ES-I3 (cell line): ENCODE measurements around the gene GET3.
"Not testable (repeated sequence)": the region's sequence is repeated elsewhere in the genome, so short reads cannot be mapped to it uniquely, and the experiment has no call there.

Source experiments
- H3K36me3 ChIP-seq: 2 replicates; pipeline ENCODE4 v1.6.1; 2013; ENCODE audit warnings: mild to moderate bottlenecking, low read length, control low read depth, moderate library complexity; ENCODE audit not compliant: insufficient read depth
- H3K4me1 ChIP-seq: 2 replicates; pipeline ENCODE4 v1.6.1; 2013; ENCODE audit warnings: mild to moderate bottlenecking, control low read depth, low read length; ENCODE audit not compliant: insufficient read depth
- H3K9ac ChIP-seq: 2 replicates; pipeline ENCODE4 v1.6.1; 2013; ENCODE audit warnings: low read depth, mild to moderate bottlenecking, low read length, moderate library complexity
- H3K9me3 ChIP-seq: 2 replicates; pipeline ENCODE4 v1.6.1; 2013; ENCODE audit warnings: mild to moderate bottlenecking, low read length, moderate library complexity; ENCODE audit not compliant: control insufficient read depth, insufficient read depth

The GET3 gene

DNA sequence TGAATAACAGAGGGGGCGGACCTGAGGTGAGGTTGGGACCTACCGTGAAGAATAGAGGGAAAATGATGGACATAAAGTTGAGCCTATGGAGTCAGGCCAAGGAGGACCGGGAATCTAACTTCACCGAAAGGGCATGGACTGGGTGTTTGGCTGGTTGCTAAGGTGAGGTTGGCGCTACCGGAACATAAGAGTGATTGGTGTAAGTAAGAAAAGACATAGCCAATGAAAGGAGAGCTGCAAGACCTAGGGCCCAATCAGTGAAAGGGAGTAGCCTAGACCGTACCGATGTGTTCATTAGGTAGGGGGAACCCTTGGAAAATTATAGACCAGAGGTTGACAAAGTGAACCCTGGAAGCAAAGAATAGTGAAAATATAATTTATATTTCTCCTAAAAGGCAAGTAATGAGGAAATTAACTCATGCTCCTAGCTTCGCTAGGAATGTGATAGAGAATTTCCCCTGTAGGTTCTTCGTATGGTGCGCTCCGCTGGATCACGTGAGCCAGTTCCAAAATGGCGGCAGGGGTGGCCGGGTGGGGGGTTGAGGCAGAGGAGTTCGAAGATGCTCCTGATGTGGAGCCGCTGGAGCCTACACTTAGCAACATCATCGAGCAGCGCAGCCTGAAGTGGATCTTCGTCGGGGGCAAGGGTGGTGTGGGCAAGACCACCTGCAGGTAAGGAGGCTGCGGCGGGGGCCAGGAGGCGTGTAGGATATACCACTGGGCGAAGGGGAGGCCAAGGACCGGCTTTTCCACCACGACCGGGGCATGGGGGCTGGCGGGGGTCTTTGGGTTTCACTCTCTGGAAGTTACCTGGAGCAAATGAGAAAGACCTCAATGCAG lies at the start of gene GET3:
TSS of gene GET3 (plus strand) at position 503 of the 840 bp plus-strand sequence. CDS start at position 512, 9 bp downstream.
- Histone ChIP-seq H3K36me3 (peaks cover 8% of the 10 kb centered on the region), H3K9me3 (no peaks in the 10 kb centered on the region), H3K9ac (peak within 1 kb of the TSS; percentile 75), H3K4me1 (no peaks in the 10 kb centered on the region)

- Histone ChIP-seq H3K9ac (no peak overlapping the region), H3K4me1 (no peaks in the 10 kb centered on the region), H3K9me3 (no peaks in the 10 kb centered on the region), H3K36me3 (no peaks in the 10 kb centered on the region)
Observed at GRCh38 chr19:12689012-12689411, 48.3 kb upstream of the GET3 start.

GRCh38 chr19:12689581-12690216 lies 47.6 kb upstream of the GET3 start:
- Histone ChIP-seq H3K4me1 (no peaks in the 10 kb centered on the region), H3K9me3 (no peaks in the 10 kb centered on the region)

GRCh38 chr19:12692960-12693359 lies 44.3 kb upstream of the GET3 start:
- no peaks in the 10 kb centered on the region for H3K9me3 ChIP-seq

More at GRCh38 chr19:12689581-12690216, 47.6 kb upstream of the GET3 start:
- H3K36me3 ChIP-seq = no peaks in the 10 kb centered on the region
- no peak overlapping the region for H3K9ac ChIP-seq

GRCh38 chr19:12694641-12695040 lies 42.7 kb upstream of the GET3 start:
- no peak overlapping the region for H3K9ac ChIP-seq

More at GRCh38 chr19:12692960-12693359, 44.3 kb upstream of the GET3 start:
- Histone ChIP-seq H3K36me3 (no peaks in the 10 kb centered on the region), H3K4me1 (no peaks in the 10 kb centered on the region), H3K9ac (no peak overlapping the region)

DNA sequence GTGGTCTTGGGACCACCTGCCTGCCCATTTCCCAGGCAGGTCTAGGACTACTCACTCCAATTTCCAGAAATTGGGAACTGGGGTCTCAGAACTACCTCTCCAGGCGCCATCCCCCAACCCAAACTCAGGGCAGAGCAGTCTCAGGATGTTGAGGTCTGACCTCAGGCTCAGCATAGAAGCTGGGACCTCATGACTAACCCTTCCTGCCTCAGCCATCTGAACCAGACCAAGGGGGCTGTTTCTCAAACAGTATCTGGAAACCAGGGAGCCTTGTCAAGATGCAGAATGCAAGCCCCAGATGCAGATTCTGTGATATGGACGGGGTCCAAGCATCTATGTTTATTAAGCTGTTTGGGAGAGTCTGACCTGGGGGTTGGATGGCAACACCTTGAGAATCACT lies 42.2 kb upstream of the GET3 start:
- Histone ChIP-seq H3K9ac (no peak overlapping the region), H3K9me3 (no peaks in the 10 kb centered on the region), H3K4me1 (no peaks in the 10 kb centered on the region), H3K36me3 (0 out of 2 replicates have a peak, but pooled peaks cover 5% of the 10 kb centered on the region)

More at GRCh38 chr19:12694641-12695040, 42.7 kb upstream of the GET3 start:
- Histone ChIP-seq H3K36me3 (0 out of 2 replicates have a peak, but pooled peaks cover 3% of the 10 kb centered on the region), H3K9me3 (no peaks in the 10 kb centered on the region), H3K4me1 (no peaks in the 10 kb centered on the region)

GRCh38 chr19:12695514-12695913 lies 41.8 kb upstream of the GET3 start:
- H3K9me3 ChIP-seq = no peaks in the 10 kb centered on the region
- peak overlapping the region; percentile 95; the same call in 1 of the 2 replicates for H3K9ac ChIP-seq
- H3K4me1 ChIP-seq = no peaks in the 10 kb centered on the region
- 0 out of 2 replicates have a peak, but pooled peaks cover 5% of the 10 kb centered on the region for H3K36me3 ChIP-seq

- H3K9me3 ChIP-seq = no peaks in the 10 kb centered on the region
- H3K9ac ChIP-seq = peak overlapping the region; percentile 95
- H3K36me3 ChIP-seq = 0 out of 2 replicates have a peak, but pooled peaks cover 5% of the 10 kb centered on the region
- no peaks in the 10 kb centered on the region for H3K4me1 ChIP-seq
Observed at GRCh38 chr19:12695997-12696365, 41.3 kb upstream of the GET3 start.

GRCh38 chr19:12696366-12697335 lies 40.6 kb upstream of the GET3 start, which contains the start of gene FBXW9:
TSS of gene FBXW9 (minus strand) at chr19:12696631. CDS start at chr19:12696581, 50 bp downstream.
- Histone ChIP-seq H3K36me3 (0 out of 2 replicates have a peak, but pooled peaks cover 5% of the 10 kb centered on the region), H3K4me1 (no peaks in the 10 kb centered on the region), H3K9ac (peak within 1 kb of the TSS; percentile 95), H3K9me3 (no peaks in the 10 kb centered on the region)

GRCh38 chr19:12697425-12697824 lies 39.9 kb upstream of the GET3 start:
- H3K9ac ChIP-seq, H3K9me3 ChIP-seq, H3K4me1 ChIP-seq, H3K36me3 ChIP-seq: not testable (repeated sequence)

DNA sequence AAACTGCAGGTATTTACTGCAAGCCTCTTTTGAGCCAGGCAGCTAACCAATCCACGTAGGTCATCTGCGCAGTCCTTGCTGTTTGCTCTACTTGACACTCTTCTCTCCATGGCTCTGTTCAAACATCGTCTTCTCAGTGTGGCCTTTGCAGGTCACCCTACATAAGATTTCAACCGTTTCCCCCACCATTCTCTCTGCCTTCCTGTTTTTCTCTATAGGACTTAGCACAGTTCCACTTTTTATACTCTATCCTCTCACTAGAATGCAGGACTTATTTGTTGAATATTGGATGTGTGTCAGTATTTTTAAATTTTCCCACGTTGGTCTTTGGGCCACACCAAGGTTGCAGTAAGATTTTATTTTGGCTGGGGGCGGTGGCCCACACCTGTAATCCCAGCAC lies 39.2 kb upstream of the GET3 start:
- no peaks in the 10 kb centered on the region for H3K4me1 ChIP-seq
- no peaks in the 10 kb centered on the region for H3K9me3 ChIP-seq
- peaks cover 10% of the 10 kb centered on the region; the same call in 1 of the 2 replicates for H3K36me3 ChIP-seq
- H3K9ac ChIP-seq = no peak overlapping the region

DNA sequence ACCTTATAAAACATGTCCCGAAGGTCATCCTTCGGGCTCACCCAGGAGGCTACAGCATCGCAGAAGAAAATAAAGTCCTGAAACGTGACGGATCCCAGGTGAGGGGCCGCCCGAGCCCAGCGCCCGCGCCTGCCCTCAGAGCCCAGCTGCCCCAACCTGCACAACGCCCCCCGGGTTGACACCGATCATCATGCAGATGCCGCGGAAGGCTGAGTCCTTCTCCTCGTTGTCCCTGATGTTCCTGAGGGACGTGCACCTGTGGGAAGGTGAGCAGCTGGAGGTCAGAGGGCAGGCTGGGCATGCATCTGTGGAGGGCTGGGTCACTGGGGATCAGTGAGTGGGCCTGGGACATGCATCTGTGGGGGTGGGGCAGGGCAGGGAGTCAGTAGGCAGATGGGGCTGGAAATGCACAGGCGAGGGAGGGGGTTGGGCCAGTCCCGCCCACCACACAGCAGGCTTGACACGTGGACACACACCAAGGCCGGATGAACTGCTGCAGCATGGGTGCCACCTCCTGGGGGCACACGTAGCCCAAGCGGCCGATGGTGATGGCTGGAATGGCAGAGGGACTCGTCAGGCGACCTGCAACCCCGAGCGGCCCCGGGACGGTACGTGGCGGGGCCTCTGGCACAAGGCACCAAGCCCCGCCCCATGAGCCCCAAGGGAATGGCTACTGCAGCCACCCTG lies 35.6 kb upstream of the GET3 start:
- peaks cover 12% of the 10 kb centered on the region for H3K36me3 ChIP-seq
- no peaks in the 10 kb centered on the region for H3K9me3 ChIP-seq
- H3K9ac ChIP-seq = no peak overlapping the region
- H3K4me1 ChIP-seq = no peaks in the 10 kb centered on the region

- Histone ChIP-seq H3K9me3 (no peaks in the 10 kb centered on the region), H3K9ac (no peak overlapping the region), H3K4me1 (no peaks in the 10 kb centered on the region), H3K36me3 (peaks cover 12% of the 10 kb centered on the region)
Observed at GRCh38 chr19:12703046-12703445, 34.3 kb upstream of the GET3 start.
